GM10248 (cell line): Measurements from ENCODE around the gene PTPN4.

Source experiments
- CTCF ChIA-PET: fragments of 300-600 bp; sonication (Branson Sonifier 250); formaldehyde crosslinking; extraction: SDS; loops from one replicate; lab custom pipeline; 2021; ENCODE audit warnings: antibody characterized with exemption; lab: Yijun Ruan, JAX
- POLR2A ChIA-PET: fragments of 350-650 bp; sonication (Branson Sonifier 250); formaldehyde crosslinking; extraction: SDS; loops from one replicate; lab custom pipeline; 2020; ENCODE audit warnings: antibody characterized with exemption; lab: Yijun Ruan, JAX
- DNase-seq: peaks from one replicate; pipeline ENCODE4 v3.0.0; 2012; ENCODE audit errors: extremely low spot score
- TF ChIP-seq, protein P1 (sequence below): IDR thresholded peaks from 2 replicates; pipeline ENCODE4 v1.5.1; 2012; ENCODE audit warnings: mild to moderate bottlenecking, low read depth; ENCODE audit errors: extremely low read depth, missing control alignments, control extremely low read depth

PTPN4 gene

DNA sequence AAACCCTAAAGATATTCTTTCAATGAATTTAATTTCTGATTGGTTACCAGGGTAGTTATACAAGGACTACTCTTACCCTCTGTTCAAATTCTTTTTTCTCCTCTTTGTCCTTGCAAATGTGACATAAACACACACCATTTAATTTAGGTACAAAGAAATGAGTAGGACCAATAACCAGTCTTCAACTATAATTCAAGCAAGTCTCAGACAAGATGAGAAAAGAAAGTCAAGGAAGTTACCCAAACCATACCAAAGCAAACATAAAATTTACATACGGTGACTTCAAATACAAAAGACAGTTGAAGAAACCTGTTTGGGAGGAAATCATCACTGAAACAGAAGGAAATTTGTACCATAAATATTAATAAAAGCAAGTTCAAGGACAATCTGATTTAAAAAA lies 162.1 kb downstream of the PTPN4 start:
- DNase-seq = no peak
- TF ChIP-seq, protein P1, sequence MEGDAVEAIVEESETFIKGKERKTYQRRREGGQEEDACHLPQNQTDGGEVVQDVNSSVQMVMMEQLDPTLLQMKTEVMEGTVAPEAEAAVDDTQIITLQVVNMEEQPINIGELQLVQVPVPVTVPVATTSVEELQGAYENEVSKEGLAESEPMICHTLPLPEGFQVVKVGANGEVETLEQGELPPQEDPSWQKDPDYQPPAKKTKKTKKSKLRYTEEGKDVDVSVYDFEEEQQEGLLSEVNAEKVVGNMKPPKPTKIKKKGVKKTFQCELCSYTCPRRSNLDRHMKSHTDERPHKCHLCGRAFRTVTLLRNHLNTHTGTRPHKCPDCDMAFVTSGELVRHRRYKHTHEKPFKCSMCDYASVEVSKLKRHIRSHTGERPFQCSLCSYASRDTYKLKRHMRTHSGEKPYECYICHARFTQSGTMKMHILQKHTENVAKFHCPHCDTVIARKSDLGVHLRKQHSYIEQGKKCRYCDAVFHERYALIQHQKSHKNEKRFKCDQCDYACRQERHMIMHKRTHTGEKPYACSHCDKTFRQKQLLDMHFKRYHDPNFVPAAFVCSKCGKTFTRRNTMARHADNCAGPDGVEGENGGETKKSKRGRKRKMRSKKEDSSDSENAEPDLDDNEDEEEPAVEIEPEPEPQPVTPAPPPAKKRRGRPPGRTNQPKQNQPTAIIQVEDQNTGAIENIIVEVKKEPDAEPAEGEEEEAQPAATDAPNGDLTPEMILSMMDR = no peak
- ChIA-PET CTCF (no interaction called here), POLR2A (no interaction called here)

DNA sequence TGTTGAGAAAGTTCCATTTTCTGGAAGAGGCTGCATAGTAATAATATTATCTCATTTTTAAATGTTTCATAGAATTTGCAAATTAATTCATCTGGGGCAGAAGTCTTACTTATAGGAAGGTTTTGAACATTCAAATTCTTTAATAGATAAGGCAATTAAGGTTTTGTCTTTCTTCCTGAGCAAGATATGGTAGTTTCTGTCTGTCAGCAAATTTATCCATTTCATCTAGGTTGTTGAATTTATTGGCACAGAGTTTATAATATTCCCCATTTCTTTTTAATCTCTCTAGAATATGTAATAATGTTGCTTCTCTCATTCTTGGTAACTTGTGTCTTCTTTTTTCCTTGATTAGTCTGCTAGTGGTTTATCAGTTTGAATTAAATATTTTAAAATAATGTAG lies 163.0 kb downstream of the PTPN4 start:
- ChIA-PET CTCF (no interaction called here), POLR2A (no interaction called here)
- no peak for DNase-seq
- TF ChIP-seq, protein P1 = no peak

DNA sequence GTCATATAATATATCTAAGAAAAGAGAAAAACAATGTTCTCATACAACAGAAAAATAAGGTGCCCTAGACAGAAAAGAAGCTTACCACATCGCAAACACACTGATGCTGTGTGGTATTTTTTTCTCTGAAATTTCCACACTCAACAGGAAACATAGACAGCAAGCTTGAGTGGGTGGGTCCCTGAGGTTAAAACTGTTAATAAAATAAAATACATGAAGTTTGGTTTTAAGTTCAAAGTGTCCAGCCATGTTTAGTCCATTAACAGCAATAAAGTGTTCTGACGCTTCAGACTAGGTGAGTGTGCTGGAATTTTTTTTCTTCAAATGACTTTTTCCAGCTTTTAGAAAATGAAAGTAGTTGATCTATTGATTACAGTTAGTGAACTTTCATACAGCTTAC lies 169.8 kb downstream of the PTPN4 start:
- POLR2A ChIA-PET = no interaction called here
- TF ChIP-seq, protein P1 = no peak
- no peak for DNase-seq
- CTCF ChIA-PET = interaction anchor here (0.9 kb wide), 1 partner anchor 10 kb away, joined by 3 read pairs; no protein-coding TSS in a partner anchor

DNA sequence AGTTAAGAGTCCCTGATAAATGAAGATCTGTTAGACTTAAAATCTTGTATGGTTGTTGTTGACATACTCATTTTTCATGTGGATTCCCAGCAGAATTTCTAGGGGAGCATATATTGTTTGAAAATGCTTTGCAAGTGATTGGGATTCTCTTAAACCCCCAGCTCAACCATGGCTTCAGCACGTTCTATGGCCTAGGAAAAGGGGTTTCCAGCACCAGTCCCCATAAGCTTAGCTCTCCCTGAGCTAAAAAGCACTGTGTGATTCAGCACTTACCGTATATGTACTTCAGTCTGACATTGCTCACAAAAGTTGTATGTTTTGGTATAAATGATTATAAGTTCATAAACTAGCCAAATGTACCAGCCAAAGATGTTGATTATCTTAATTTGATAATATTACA lies 173.1 kb downstream of the PTPN4 start:
- TF ChIP-seq, protein P1 = no peak
- CTCF ChIA-PET = no interaction called here
- POLR2A ChIA-PET = no interaction called here
- DNase-seq = no peak

DNA sequence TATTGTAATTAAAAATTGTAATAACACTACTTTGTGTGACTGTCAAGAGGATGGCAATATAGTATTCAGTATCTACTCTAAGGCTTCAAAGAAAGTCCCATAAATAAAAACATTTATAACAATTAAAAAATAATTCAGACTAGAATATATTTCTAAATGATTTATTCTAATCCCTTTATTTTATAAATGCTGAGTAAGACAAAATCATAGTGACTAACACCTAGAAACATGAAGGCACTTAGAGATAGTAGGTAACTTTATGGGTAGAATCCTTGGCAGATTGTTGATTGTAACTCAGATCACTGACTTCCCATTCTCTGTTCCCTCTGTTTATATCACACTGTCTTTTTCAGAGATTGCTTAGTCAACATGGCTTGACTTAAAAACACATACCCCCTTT lies 174.6 kb downstream of the PTPN4 start:
- CTCF ChIA-PET = no interaction called here
- DNase-seq = no peak
- TF ChIP-seq, protein P1 = no peak
- POLR2A ChIA-PET = no interaction called here

DNA sequence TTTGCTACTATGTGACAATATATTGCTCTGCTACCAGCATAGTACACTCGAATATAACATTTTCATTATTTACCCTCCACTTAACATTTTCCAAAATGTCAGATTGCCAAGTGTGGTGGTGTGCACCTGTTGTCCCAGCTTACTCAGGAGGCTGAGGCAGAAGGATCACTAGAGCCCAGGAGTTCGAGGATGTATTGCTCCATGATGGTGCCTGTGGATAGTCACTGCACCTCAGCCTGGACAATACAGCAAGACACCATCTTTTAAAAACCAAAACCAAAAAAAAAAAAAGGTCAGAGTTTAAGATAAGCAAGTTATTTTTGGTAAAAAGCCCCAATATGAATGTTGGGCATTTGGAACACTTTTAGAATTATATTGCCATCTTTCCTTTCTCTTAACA lies 178.0 kb downstream of the PTPN4 start:
- CTCF ChIA-PET = interaction anchor here (1.8 kb wide), 1 partner anchor 13 kb away, joined by 4 read pairs; no protein-coding TSS in a partner anchor
- DNase-seq = no peak
- POLR2A ChIA-PET = no interaction called here
- TF ChIP-seq, protein P1 = no peak

DNA sequence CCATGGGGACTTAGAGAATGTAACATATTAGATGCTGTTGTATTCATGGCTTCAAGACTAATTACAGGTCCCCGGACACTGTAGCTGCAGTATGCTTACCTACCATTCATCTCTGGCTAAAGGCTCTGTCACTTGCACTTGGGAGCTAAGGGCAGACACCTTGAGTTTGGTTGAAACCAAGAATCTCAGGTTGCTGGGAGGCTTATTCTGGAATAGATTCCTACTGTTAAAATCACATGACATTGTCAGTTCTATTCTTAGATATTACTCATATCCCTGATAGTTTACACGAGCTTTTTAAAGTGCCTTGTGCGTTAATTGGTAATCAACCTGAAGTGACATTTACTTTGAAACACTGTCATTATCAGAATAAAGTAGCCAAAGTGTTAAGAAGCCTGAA lies 180.2 kb downstream of the PTPN4 start:
- no peak for DNase-seq
- TF ChIP-seq, protein P1 = no peak
- POLR2A ChIA-PET = no interaction called here
- CTCF ChIA-PET = no interaction called here
